Neural cell (in vitro differentiated cells): ENCODE data around the gene CTRB2. TPM values are rescaled to one million over a fixed set of nuclear protein-coding genes. Genes with fewer than 3 reads are reported as not detected.

ENCODE experiments used
- H2AFZ ChIP-seq: fragments of 200-600, 300-800 bp; sonication (generic), shearing (Covaris generic); 2 replicates; pipeline ENCODE4 v1.6.0; 2014; ENCODE audit warnings: low read depth, mild to moderate bottlenecking, antibody characterized with exemption, low read length, moderate library complexity
- H3F3A ChIP-seq: fragments of 200-600 bp; shearing (Covaris generic); 2 replicates; pipeline ENCODE4 v1.6.1; 2016; ENCODE audit warnings: mild to moderate bottlenecking, moderate library complexity, mixed read lengths, antibody characterized with exemption, low read length; ENCODE audit not compliant: insufficient read depth, poor library complexity, severe bottlenecking
- H3K27ac ChIP-seq: fragments of 200-600, 300-800 bp; sonication (generic), shearing (Covaris generic); 2 replicates; pipeline ENCODE4 v1.5.1; 2014; ENCODE audit warnings: mild to moderate bottlenecking, low read length, moderate library complexity
- H3K27me3 ChIP-seq: fragments of 300-800, 200-600 bp; sonication (generic), shearing (Covaris generic); 2 replicates; pipeline ENCODE4 v1.6.0; 2014; ENCODE audit warnings: mild to moderate bottlenecking, low read depth, low read length, moderate library complexity; ENCODE audit not compliant: insufficient read depth
- H3K36me3 ChIP-seq: fragments of 300-800, 200-600 bp; sonication (generic), shearing (Covaris generic); 2 replicates; pipeline ENCODE4 v1.5.1; 2014; ENCODE audit warnings: mild to moderate bottlenecking, antibody characterized with exemption, low read length, moderate library complexity; ENCODE audit not compliant: insufficient read depth
- H3K4me2 ChIP-seq: fragments of 300-800, 200-600 bp; sonication (generic), shearing (Covaris generic); 2 replicates; pipeline ENCODE4 v1.6.0; 2014; ENCODE audit warnings: mild to moderate bottlenecking, low read length
- H3K4me3 ChIP-seq: fragments of 300-800, 200-600 bp; sonication (generic), shearing (Covaris generic); 2 replicates; pipeline ENCODE4 v1.5.1; 2014; ENCODE audit warnings: mild to moderate bottlenecking, low read length, moderate library complexity
- H3K79me2 ChIP-seq: fragments of 200-600 bp; shearing (Covaris generic); replicated peaks from 2 replicates; pipeline ENCODE4 v1.6.0; 2014; ENCODE audit warnings: mild to moderate bottlenecking, low read length, moderate library complexity; ENCODE audit not compliant: insufficient read depth
- H3K9ac ChIP-seq: fragments of 300-800, 200-600 bp; sonication (generic), shearing (Covaris generic); 2 replicates; pipeline ENCODE4 v1.6.1; 2016; ENCODE audit warnings: mild to moderate bottlenecking, low read length, mixed read lengths
- H3K9me2 ChIP-seq: fragments of 200-600 bp; shearing (Covaris generic); 2 replicates; pipeline ENCODE4 v1.6.1; 2016; ENCODE audit warnings: mild to moderate bottlenecking, low read length, mixed read lengths; ENCODE audit not compliant: insufficient read depth
- H3K9me3 ChIP-seq: fragments of 200-600, 300-800 bp; sonication (generic), shearing (Covaris generic); 2 replicates; pipeline ENCODE4 v1.6.1; 2016; ENCODE audit warnings: mild to moderate bottlenecking, mixed run types, low read length, moderate library complexity, mixed read lengths
- H4K20me1 ChIP-seq: fragments of 200-600 bp; shearing (Covaris generic); 2 replicates; pipeline ENCODE4 v1.6.1; 2016; ENCODE audit warnings: mild to moderate bottlenecking, mixed run types; ENCODE audit not compliant: insufficient read depth
- CTCF ChIP-seq: fragments of 450-650 bp; IDR thresholded peaks from 2 replicates; pipeline ENCODE4 v1.5.1; 2014; ENCODE audit warnings: antibody characterized with exemption, mild to moderate bottlenecking, moderate library complexity; ENCODE audit not compliant: poor library complexity, severe bottlenecking
- EP300 ChIP-seq: fragments of 450-650 bp; conservative IDR thresholded peaks from 2 replicates; pipeline ENCODE4 v1.6.1; 2014; ENCODE audit warnings: antibody characterized with exemption, mild to moderate bottlenecking, moderate library complexity; ENCODE audit not compliant: poor library complexity, severe bottlenecking
- EZH2 ChIP-seq: fragments of 200-600, 300-800 bp; shearing (Covaris generic), sonication (generic); IDR thresholded peaks from 2 replicates; pipeline ENCODE4 v1.6.1; 2014; ENCODE audit warnings: antibody characterized with exemption, low read length, borderline replicate concordance, mild to moderate bottlenecking; ENCODE audit not compliant: insufficient read depth, poor library complexity, severe bottlenecking
- MXI1 ChIP-seq: fragments of 450-650 bp; conservative IDR thresholded peaks from 2 replicates; pipeline ENCODE4 v1.6.1; 2014; ENCODE audit warnings: antibody characterized with exemption, mild to moderate bottlenecking; ENCODE audit not compliant: poor library complexity, severe bottlenecking
- POLR2AphosphoS5 ChIP-seq: IDR thresholded peaks from 2 replicates; pipeline ENCODE4 v1.6.1; 2012
- RAD21 ChIP-seq: fragments of 450-650 bp; conservative IDR thresholded peaks from 2 replicates; pipeline ENCODE4 v1.6.1; 2014; ENCODE audit warnings: antibody characterized with exemption, mild to moderate bottlenecking, moderate library complexity
- REST ChIP-seq: IDR thresholded peaks from 2 replicates; pipeline ENCODE4 v1.6.1; 2012; ENCODE audit warnings: borderline replicate concordance
- SMC3 ChIP-seq: fragments of 450-650 bp; conservative IDR thresholded peaks from 2 replicates; pipeline ENCODE4 v1.6.1; 2014; ENCODE audit warnings: antibody characterized with exemption, mild to moderate bottlenecking, moderate library complexity; ENCODE audit not compliant: poor library complexity
- TAF1 ChIP-seq: IDR thresholded peaks from 2 replicates; pipeline ENCODE4 v1.6.1; 2012; ENCODE audit warnings: low read depth
- polyA plus RNA-seq: library from polyadenylated mRNA; depleted of rRNA; stranded (reverse); fragments of >200 nt; gene quantifications from 2 replicates; pipeline ENCODE4 v1.2.3, GENCODE V29; 2014

Gene CTRB2
- polyA plus RNA-seq, 1 donor from 2014 or later = not detected

GRCh38 chr16:75238132-75238852 lies 31.3 kb upstream of the CTRB2 start:
- Histone ChIP-seq H3K79me2 (no peaks in the 10 kb centered on the region), H3K9me3 (no peaks in the 10 kb centered on the region), H3K27me3 (no peaks in the 10 kb centered on the region), H3K4me2 (no peak overlapping the region), H3K9me2 (no peaks in the 10 kb centered on the region), H2AFZ (no peak overlapping the region), H3K4me3 (no peak overlapping the region), H3K36me3 (no peaks in the 10 kb centered on the region), H4K20me1 (no peaks in the 10 kb centered on the region), H3K9ac (no peak overlapping the region), H3F3A (no peaks in the 10 kb centered on the region), H3K27ac (no peak overlapping the region)
- no peak for TF ChIP-seq CTCF
- TF ChIP-seq EP300 = no peak
- no peak for TF ChIP-seq MXI1
- TF ChIP-seq RAD21 = no peak
- no peak for TF ChIP-seq EZH2
- TF ChIP-seq SMC3 = no peak
- TF ChIP-seq TAF1 = no peak
- no peak for TF ChIP-seq REST
- TF ChIP-seq POLR2AphosphoS5 = no peak

- Histone ChIP-seq H3K9me2 (no peaks in the 10 kb centered on the region), H3K4me2 (no peak overlapping the region), H2AFZ (no peak overlapping the region), H4K20me1 (no peaks in the 10 kb centered on the region), H3K79me2 (no peaks in the 10 kb centered on the region), H3K9ac (no peak overlapping the region), H3K36me3 (no peaks in the 10 kb centered on the region), H3K9me3 (no peaks in the 10 kb centered on the region), H3K4me3 (no peak overlapping the region), H3F3A (no peaks in the 10 kb centered on the region), H3K27me3 (no peaks in the 10 kb centered on the region), H3K27ac (no peak overlapping the region)
- TF ChIP-seq TAF1 (no peak), CTCF (no peak), REST (no peak), SMC3 (no peak), POLR2AphosphoS5 (no peak), EP300 (no peak), MXI1 (no peak), EZH2 (no peak), RAD21 (no peak)
Observed at GRCh38 chr16:75237398-75238131, 30.6 kb upstream of the CTRB2 start.
